Endothelial cell of umbilical vein (primary cell): Measurements from ENCODE around the gene MRPL38.

Experiments
- CTCF ChIP-seq, 2 donors: IDR thresholded peaks; 1 replicate in 1 of 2; 2 replicates in 1 of 2; pipeline ENCODE4 v1.5.1; 2011; ENCODE audit warnings: low read length in 2 of 2, mild to moderate bottlenecking in 2 of 2, moderate library complexity in 2 of 2, control low read depth in 1 of 2, inconsistent platforms in 1 of 2, low read depth in 1 of 2; ENCODE audit not compliant: insufficient read depth in 1 of 2; ENCODE audit errors: extremely low read depth in 1 of 2
- JUN ChIP-seq: IDR thresholded peaks from 2 replicates; pipeline ENCODE4 v1.6.1; 2011; ENCODE audit warnings: borderline replicate concordance, low read depth; ENCODE audit not compliant: insufficient read length, insufficient read depth
- POLR2A ChIP-seq: IDR thresholded peaks from 2 replicates; pipeline ENCODE4 v1.6.1; 2012; ENCODE audit warnings: low read depth, mild to moderate bottlenecking, control low read depth, low read length

GRCh38 chr17:75909812-75910274 is 5.2 kb upstream of the MRPL38 start:
- TF ChIP-seq CTCF (IDR thresholded peaks at IDR 0.05; ENCODE audit: extremely low read depth in 1 of 2, insufficient read depth in 1 of 2, low read depth in 1 of 2, low read length in 2 of 2) = no peak
- TF ChIP-seq POLR2A = no peak
- TF ChIP-seq JUN = no peak
